Right renal pelvis (tissue), 4 donors: ENCODE measurements around the gene OR2T5. TPM values are rescaled to one million over a fixed set of nuclear protein-coding genes. Genes with fewer than 3 reads are reported as not detected.
A peak's percentile ranks its signal among the peaks of the same experiment; 100 is the strongest.
"Not testable (repeated sequence)": the region's sequence is repeated elsewhere in the genome, so short reads cannot be mapped to it uniquely, and the experiment has no call there.

ENCODE experiments used
- DNase-seq, 4 donors: peaks; one replicate each; pipeline ENCODE4 v3.0.0-alpha.2; 2013; ENCODE audit warnings: low read depth in 4 of 4, low spot score in 3 of 4, missing footprints in 1 of 4
- polyA plus RNA-seq, 4 donors: library from polyadenylated mRNA; unstranded; fragments of 120-200 nt; gene quantifications; one replicate each; pipeline ENCODE4 v1.2.1, GENCODE V29; 2013; ENCODE audit not compliant: insufficient read length in 4 of 4

Gene OR2T5
- under 1 TPM in 1 of 4 donors, not detected in 3; 0.03 TPM for polyA plus RNA-seq

GRCh38 chr1:248488289-248488688, at the start of gene OR2T5:
Gene OR2T5 (plus strand): TSS chr1:248488589. CDS start chr1:248488589, 0 bp downstream.
- DNase-seq: not testable (repeated sequence)

GRCh38 chr1:248438668-248439067, 49.7 kb upstream of the OR2T5 start:
- DNase-seq: not testable (repeated sequence)

GRCh38 chr1:248439283-248439682, 49.1 kb upstream of the OR2T5 start:
- not testable (repeated sequence) for DNase-seq

- not testable (repeated sequence) for DNase-seq
Measured at GRCh38 chr1:248442500-248443277, 45.7 kb upstream of the OR2T5 start.

- DNase-seq: not testable (repeated sequence)
Measured at GRCh38 chr1:248444603-248445002, 43.8 kb upstream of the OR2T5 start.

- DNase-seq: peak in 1 of 4 donors; percentile 10
Measured at GRCh38 chr1:248445399-248445798, 43.0 kb upstream of the OR2T5 start, which contains the start of gene OR2T2. Gene OR2T2 (plus strand): TSS chr1:248445637. CDS start chr1:248452798, 7,161 bp downstream.

GRCh38 chr1:248448409-248449074, 39.8 kb upstream of the OR2T5 start:
- not testable (repeated sequence) for DNase-seq

- DNase-seq: not testable (repeated sequence)
Measured at GRCh38 chr1:248449821-248450465, 38.4 kb upstream of the OR2T5 start.

GRCh38 chr1:248450466-248451145, 37.8 kb upstream of the OR2T5 start:
- DNase-seq: not testable (repeated sequence)

GRCh38 chr1:248453619-248454018, 34.8 kb upstream of the OR2T5 start:
- not testable (repeated sequence) for DNase-seq

GRCh38 chr1:248455045-248455444, 33.3 kb upstream of the OR2T5 start:
- DNase-seq: not testable (repeated sequence)

GRCh38 chr1:248456635-248457034, 31.8 kb upstream of the OR2T5 start:
- not testable (repeated sequence) for DNase-seq

- DNase-seq: not testable (repeated sequence)
Measured at GRCh38 chr1:248459117-248459516, 29.3 kb upstream of the OR2T5 start.

GRCh38 chr1:248471154-248471553, 17.2 kb upstream of the OR2T5 start:
- DNase-seq: no peak

GRCh38 chr1:248472111-248472510, 16.3 kb upstream of the OR2T5 start:
- not testable (repeated sequence) for DNase-seq

- not testable (repeated sequence) for DNase-seq
Measured at GRCh38 chr1:248473051-248473450, 15.3 kb upstream of the OR2T5 start, which contains the start of gene OR2T3. Gene OR2T3 (plus strand): TSS chr1:248473351. CDS start chr1:248473351, 0 bp downstream.

GRCh38 chr1:248475660-248476059, 12.7 kb upstream of the OR2T5 start:
- DNase-seq: not testable (repeated sequence)

- DNase-seq: not testable (repeated sequence)
Measured at GRCh38 chr1:248481686-248482579, 6.5 kb upstream of the OR2T5 start.

GRCh38 chr1:248496661-248497060, 8.3 kb downstream of the OR2T5 start:
- not testable (repeated sequence) for DNase-seq
